Measurements from ENCODE around the gene IL10RB.

GRCh38 chr21:33313611-33314010, 47.4 kb downstream of the IL10RB start:
- TF ChIP-seq CTCF (IDR thresholded peaks at IDR 0.05) (no peak), POLR2A (IDR thresholded peaks at IDR 0.05) (no peak)

All from esophagus squamous epithelium (tissue), 4 donors.